Activated CD4-positive, alpha-beta T cell treated with anti-CD3 and anti-CD28 coated beads for 48 hours (primary cell): ENCODE results near the gene HS6ST3.

Experiments
- DNase-seq: peaks from one replicate; pipeline ENCODE4 v3.0.0-alpha.2; 2020

Gene HS6ST3

GRCh38 chr13:96809366-96810096 is 719.6 kb downstream of the HS6ST3 start:
- DNase-seq, result no peak

- DNase-seq, result no peak
Observed at GRCh38 chr13:96810104-96810503, 720.2 kb downstream of the HS6ST3 start.

- DNase-seq, result no peak
Observed at GRCh38 chr13:96811049-96811448, 721.1 kb downstream of the HS6ST3 start.

- DNase-seq, result no peak
Observed at GRCh38 chr13:96816261-96816660, 726.4 kb downstream of the HS6ST3 start.

GRCh38 chr13:96816874-96817273 is 727.0 kb downstream of the HS6ST3 start:
- no peak for DNase-seq

GRCh38 chr13:96817336-96817941 is 727.5 kb downstream of the HS6ST3 start:
- DNase-seq, result no peak

GRCh38 chr13:96819375-96819774 is 729.5 kb downstream of the HS6ST3 start:
- no peak for DNase-seq

GRCh38 chr13:96821381-96821780 is 731.5 kb downstream of the HS6ST3 start:
- DNase-seq, result no peak

- DNase-seq, result no peak
Observed at GRCh38 chr13:96821971-96822370, 732.1 kb downstream of the HS6ST3 start.

- no peak for DNase-seq
Observed at GRCh38 chr13:96822895-96823294, 733.0 kb downstream of the HS6ST3 start.

GRCh38 chr13:96824140-96824539 is 734.2 kb downstream of the HS6ST3 start:
- no peak for DNase-seq

- no peak for DNase-seq
Observed at GRCh38 chr13:96825653-96826052, 735.7 kb downstream of the HS6ST3 start.

GRCh38 chr13:96834626-96835025 is 744.7 kb downstream of the HS6ST3 start:
- DNase-seq, result no peak

GRCh38 chr13:96835546-96835945 is 745.6 kb downstream of the HS6ST3 start:
- DNase-seq, result no peak

GRCh38 chr13:96836733-96837132 is 746.8 kb downstream of the HS6ST3 start:
- DNase-seq, result no peak

GRCh38 chr13:96837809-96838208 is 747.9 kb downstream of the HS6ST3 start:
- no peak for DNase-seq

- no peak for DNase-seq
Observed at GRCh38 chr13:96844195-96844594, 754.3 kb downstream of the HS6ST3 start.

GRCh38 chr13:96844616-96845015 is 754.7 kb downstream of the HS6ST3 start:
- DNase-seq, result no peak

GRCh38 chr13:96848286-96848685 is 758.4 kb downstream of the HS6ST3 start:
- DNase-seq, result no peak

- DNase-seq, result no peak
Observed at GRCh38 chr13:96849091-96849490, 759.2 kb downstream of the HS6ST3 start.

- DNase-seq, result no peak
Observed at GRCh38 chr13:96850538-96851145, 760.7 kb downstream of the HS6ST3 start.

GRCh38 chr13:96851856-96852445 is 762.0 kb downstream of the HS6ST3 start:
- DNase-seq, result no peak

GRCh38 chr13:96858133-96858826 is 768.4 kb downstream of the HS6ST3 start:
- no peak for DNase-seq
